Thyroid gland (tissue), 4 donors: ENCODE data around the gene HMBS.

Source experiments
- POLR2A ChIP-seq, 2 donors: fragments of 450-650 bp; IDR thresholded peaks; one replicate each; pipeline ENCODE4 v1.6.1; 2017; ENCODE audit warnings: antibody characterized with exemption in 2 of 2, mild to moderate bottlenecking in 2 of 2, moderate library complexity in 1 of 2
- TF ChIP-seq, protein P1 (sequence below), 6 experiments: fragments of 200-600 bp in 3 of 6; fragments of 450-650 bp in 3 of 6; sonication (generic) in 3 of 6; IDR thresholded peaks; one replicate each; pipeline ENCODE4 v1.5.1; 2016 to 2019; ENCODE audit warnings: antibody characterized with exemption in 6 of 6, mild to moderate bottlenecking in 2 of 6, inconsistent platforms in 1 of 6, moderate library complexity in 1 of 6

DNA sequence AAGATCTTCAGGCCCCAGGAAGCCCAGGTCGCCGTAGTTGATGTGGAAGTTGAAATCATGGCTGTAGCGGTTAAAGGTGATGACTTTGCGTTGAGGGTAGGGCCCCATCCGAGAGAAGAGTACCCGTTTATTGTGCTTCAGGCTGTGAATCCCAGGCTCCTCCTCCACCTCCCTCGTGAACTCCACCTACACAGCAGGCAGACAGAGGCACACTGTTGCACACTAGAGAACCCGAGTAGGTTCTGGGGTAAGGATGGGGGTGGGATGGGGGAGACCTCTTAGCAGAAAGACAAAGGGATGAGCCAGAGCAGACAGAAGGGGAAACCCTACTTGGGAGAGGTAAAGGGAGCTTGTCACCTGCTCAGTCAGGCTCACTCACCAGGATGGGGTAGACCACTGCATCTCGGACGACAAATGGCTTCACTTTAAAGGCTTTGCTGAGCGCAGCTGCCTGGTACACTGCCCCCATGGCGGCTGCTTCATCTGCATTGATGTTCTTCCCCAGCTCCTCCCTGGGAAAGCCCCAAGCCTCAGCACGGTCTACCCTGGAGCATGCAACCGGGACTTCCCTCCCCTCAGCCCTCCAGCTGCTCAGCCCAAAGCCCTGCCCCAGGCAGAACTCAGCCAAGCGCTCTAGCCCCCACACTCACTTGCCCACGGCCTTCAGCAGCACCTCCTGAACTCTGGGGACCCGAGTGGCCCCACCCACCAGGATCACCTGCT, 33.1 kb upstream of the HMBS start:
- TF ChIP-seq, protein P1, sequence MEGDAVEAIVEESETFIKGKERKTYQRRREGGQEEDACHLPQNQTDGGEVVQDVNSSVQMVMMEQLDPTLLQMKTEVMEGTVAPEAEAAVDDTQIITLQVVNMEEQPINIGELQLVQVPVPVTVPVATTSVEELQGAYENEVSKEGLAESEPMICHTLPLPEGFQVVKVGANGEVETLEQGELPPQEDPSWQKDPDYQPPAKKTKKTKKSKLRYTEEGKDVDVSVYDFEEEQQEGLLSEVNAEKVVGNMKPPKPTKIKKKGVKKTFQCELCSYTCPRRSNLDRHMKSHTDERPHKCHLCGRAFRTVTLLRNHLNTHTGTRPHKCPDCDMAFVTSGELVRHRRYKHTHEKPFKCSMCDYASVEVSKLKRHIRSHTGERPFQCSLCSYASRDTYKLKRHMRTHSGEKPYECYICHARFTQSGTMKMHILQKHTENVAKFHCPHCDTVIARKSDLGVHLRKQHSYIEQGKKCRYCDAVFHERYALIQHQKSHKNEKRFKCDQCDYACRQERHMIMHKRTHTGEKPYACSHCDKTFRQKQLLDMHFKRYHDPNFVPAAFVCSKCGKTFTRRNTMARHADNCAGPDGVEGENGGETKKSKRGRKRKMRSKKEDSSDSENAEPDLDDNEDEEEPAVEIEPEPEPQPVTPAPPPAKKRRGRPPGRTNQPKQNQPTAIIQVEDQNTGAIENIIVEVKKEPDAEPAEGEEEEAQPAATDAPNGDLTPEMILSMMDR (IDR thresholded peaks at IDR 0.05): no peak
- TF ChIP-seq POLR2A (IDR thresholded peaks at IDR 0.05): no peak
